Smooth muscle cell (in vitro differentiated cells): ENCODE measurements around the gene HDAC4. TPM values are rescaled to one million over a fixed set of nuclear protein-coding genes. Genes with fewer than 3 reads are reported as not detected.

ENCODE experiments used
- DNase-seq: peaks from one replicate; lab custom pipeline; 2025; ENCODE audit not compliant: unreplicated experiment; lab: John Stamatoyannopoulos, UW
- H2AFZ ChIP-seq: fragments of 200-600 bp; sonication (generic); 2 replicates; pipeline ENCODE4 v1.6.0; 2016; ENCODE audit warnings: antibody characterized with exemption, low read depth, mild to moderate bottlenecking
- H3F3A ChIP-seq: fragments of 200-600 bp; sonication (generic); 2 replicates; pipeline ENCODE4 v1.6.0; 2017; ENCODE audit warnings: antibody characterized with exemption, low read depth
- H3K27ac ChIP-seq: fragments of 200-600 bp; sonication (generic); 2 replicates; pipeline ENCODE4 v1.5.1; 2016; ENCODE audit warnings: low read depth, mild to moderate bottlenecking
- H3K27me3 ChIP-seq: fragments of 200-600 bp; sonication (generic); 2 replicates; pipeline ENCODE4 v1.6.1; 2016; ENCODE audit warnings: low read depth, mild to moderate bottlenecking
- H3K36me3 ChIP-seq: fragments of 200-600 bp; sonication (generic); 2 replicates; pipeline ENCODE4 v1.5.1; 2016; ENCODE audit warnings: low read depth
- H3K4me1 ChIP-seq: fragments of 200-600 bp; sonication (generic); 2 replicates; pipeline ENCODE4 v1.5.1; 2016; ENCODE audit warnings: low read depth
- H3K4me2 ChIP-seq: fragments of 200-600 bp; sonication (generic); 2 replicates; pipeline ENCODE4 v1.6.0; 2016; ENCODE audit warnings: mild to moderate bottlenecking
- H3K4me3 ChIP-seq: fragments of 200-600 bp; sonication (generic); 2 replicates; pipeline ENCODE4 v1.5.1; 2016; ENCODE audit warnings: mild to moderate bottlenecking
- H3K79me2 ChIP-seq: fragments of 200-600 bp; sonication (generic); 2 replicates; pipeline ENCODE4 v1.6.0; 2016; ENCODE audit warnings: low read depth, mild to moderate bottlenecking
- H3K9ac ChIP-seq: fragments of 200-600 bp; sonication (generic); 2 replicates; pipeline ENCODE4 v1.6.0; 2016; ENCODE audit warnings: low read depth
- H3K9me3 ChIP-seq: fragments of 200-600 bp; sonication (generic); replicated peaks from 2 replicates; pipeline ENCODE4 v1.5.1; 2016; ENCODE audit warnings: low read depth
- H4K20me1 ChIP-seq: fragments of 200-600 bp; sonication (generic); 2 replicates; pipeline ENCODE4 v1.6.0; 2016; ENCODE audit warnings: low read depth
- WGBS: methylation state at CpG from one replicate; pipeline ENCODE4 v1.1.7; 2016; ENCODE audit warnings: low lambda C conversion rate; 5-methylcytosine and 5-hydroxymethylcytosine counted together
- polyA plus RNA-seq: library from polyadenylated mRNA; unstranded; fragments of >200 nt; fragmentation: Nextera tagmentation; extraction: Ambion mirVana; gene quantifications from 2 replicates; pipeline ENCODE4 v1.2.1, GENCODE V29; 2016
- total RNA-seq: library from RNA; depleted of rRNA; stranded (reverse); fragments of >200 nt; gene quantifications from 2 replicates; pipeline ENCODE4 v1.2.3, GENCODE V29; 2014
- TF ChIP-seq, protein P1 (sequence below): fragments of 200-600 bp; sonication (generic); IDR thresholded peaks from 2 replicates; pipeline ENCODE4 v1.5.1; 2017; ENCODE audit warnings: borderline replicate concordance, mild to moderate bottlenecking, antibody characterized with exemption; ENCODE audit not compliant: insufficient read depth, poor library complexity, severe bottlenecking

HDAC4 gene
- total and polyA plus RNA-seq, 2 experiments from 2014 or later, result 6.2 to 35.7 TPM

DNA sequence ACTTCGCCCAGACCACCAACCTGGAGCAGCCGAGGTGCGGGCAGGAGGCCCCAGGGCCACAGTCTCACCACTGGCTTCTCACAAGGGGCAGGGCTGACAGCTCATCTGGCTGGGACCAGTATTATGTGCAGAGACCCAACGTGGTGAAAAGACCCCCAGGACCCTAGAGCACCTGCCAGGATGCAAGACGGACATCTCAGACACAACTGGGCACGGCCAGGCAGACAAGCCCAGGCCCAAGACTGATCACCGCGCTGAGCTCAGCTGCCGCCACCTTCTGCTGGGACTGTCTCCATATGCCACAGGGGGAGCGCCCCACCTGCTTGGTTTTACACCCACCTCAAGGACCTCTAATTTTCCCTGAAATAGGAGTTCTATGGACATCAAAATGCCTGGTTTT is 23.2 kb downstream of the HDAC4 start:
- Histone ChIP-seq H3K36me3 (no peaks in the 10 kb centered on the region), H3K4me3 (no peak overlapping the region), H3K9ac (no peak overlapping the region), H3K79me2 (peaks cover 20% of the 10 kb centered on the region), H4K20me1 (peaks cover 90% of the 10 kb centered on the region), H3K27ac (no peak overlapping the region), H3K27me3 (no peaks in the 10 kb centered on the region), H3K4me2 (no peak overlapping the region), H2AFZ (no peak overlapping the region), H3K9me3 (no peaks in the 10 kb centered on the region), H3K4me1 (no peaks in the 10 kb centered on the region), H3F3A (no peaks in the 10 kb centered on the region)
- TF ChIP-seq, protein P1, sequence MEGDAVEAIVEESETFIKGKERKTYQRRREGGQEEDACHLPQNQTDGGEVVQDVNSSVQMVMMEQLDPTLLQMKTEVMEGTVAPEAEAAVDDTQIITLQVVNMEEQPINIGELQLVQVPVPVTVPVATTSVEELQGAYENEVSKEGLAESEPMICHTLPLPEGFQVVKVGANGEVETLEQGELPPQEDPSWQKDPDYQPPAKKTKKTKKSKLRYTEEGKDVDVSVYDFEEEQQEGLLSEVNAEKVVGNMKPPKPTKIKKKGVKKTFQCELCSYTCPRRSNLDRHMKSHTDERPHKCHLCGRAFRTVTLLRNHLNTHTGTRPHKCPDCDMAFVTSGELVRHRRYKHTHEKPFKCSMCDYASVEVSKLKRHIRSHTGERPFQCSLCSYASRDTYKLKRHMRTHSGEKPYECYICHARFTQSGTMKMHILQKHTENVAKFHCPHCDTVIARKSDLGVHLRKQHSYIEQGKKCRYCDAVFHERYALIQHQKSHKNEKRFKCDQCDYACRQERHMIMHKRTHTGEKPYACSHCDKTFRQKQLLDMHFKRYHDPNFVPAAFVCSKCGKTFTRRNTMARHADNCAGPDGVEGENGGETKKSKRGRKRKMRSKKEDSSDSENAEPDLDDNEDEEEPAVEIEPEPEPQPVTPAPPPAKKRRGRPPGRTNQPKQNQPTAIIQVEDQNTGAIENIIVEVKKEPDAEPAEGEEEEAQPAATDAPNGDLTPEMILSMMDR, result no peak
- WGBS, result 99% methylated on average over 9 of the region's 10 CpGs
- DNase-seq, result no peak

DNA sequence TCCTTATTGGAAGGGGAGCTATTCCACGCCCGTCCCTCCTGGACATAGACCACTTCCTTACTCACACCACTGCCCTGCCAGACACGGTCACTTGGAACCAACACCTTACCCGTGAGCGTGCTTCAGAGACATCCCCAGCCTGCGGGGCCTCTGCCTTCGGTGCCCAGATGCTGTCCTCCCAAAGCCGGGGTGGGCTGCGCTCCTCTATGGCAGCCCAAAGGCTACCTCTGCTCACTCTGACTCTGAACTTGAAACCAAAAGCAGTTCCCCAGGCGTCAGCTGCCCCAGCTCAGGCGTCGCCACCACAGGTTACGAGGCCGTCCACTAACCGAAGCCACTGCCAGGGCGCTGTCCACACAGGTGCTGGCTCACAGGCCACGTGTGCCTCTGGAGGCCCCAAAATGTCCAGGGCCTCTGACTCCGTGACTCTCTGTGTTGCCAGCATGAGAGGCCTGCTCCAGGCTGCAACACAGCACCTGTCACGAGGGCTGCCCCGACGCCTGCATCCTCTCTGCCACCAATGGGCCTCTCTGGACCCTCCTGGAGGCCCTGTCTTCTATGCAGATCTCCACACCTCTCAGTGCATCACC is 23.8 kb downstream of the HDAC4 start:
- peaks cover 15% of the 10 kb centered on the region for H3K79me2 ChIP-seq
- H3K9ac ChIP-seq, result no peak overlapping the region
- peaks cover 90% of the 10 kb centered on the region for H4K20me1 ChIP-seq
- no peaks in the 10 kb centered on the region for H3K27me3 ChIP-seq
- H2AFZ ChIP-seq, result no peak overlapping the region
- H3K36me3 ChIP-seq, result no peaks in the 10 kb centered on the region
- no peak for DNase-seq
- WGBS, result 96% methylated on average over 21 of the region's 21 CpGs
- no peaks in the 10 kb centered on the region for H3K9me3 ChIP-seq
- H3F3A ChIP-seq, result no peaks in the 10 kb centered on the region
- no peak overlapping the region for H3K4me3 ChIP-seq
- no peak overlapping the region for H3K27ac ChIP-seq
- H3K4me1 ChIP-seq, result no peaks in the 10 kb centered on the region
- TF ChIP-seq, protein P1, result no peak
- no peak overlapping the region for H3K4me2 ChIP-seq

DNA sequence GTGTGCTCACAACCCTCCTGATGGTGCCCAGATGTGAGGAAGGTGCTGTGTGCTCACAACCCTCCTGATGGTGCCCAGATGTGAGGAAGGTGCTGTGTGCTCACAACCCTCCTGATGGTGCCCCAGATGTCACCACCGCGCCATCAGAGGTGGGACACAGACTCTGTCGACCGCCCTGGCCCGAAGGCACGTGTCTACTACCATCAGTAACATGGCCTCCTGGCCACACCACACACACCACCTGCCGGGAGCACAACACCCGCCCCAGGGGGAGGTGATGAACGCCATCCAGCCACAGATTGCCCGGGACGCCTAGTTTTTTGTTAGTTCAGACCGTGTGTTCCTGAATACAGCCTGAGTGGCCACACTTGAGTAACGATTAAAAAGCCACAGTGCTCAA is 24.5 kb downstream of the HDAC4 start:
- Histone ChIP-seq H3F3A (no peaks in the 10 kb centered on the region), H3K36me3 (no peaks in the 10 kb centered on the region), H3K9me3 (no peaks in the 10 kb centered on the region), H3K4me2 (no peak overlapping the region), H4K20me1 (peaks cover 90% of the 10 kb centered on the region), H3K27ac (no peak overlapping the region), H3K4me3 (no peak overlapping the region), H3K4me1 (no peaks in the 10 kb centered on the region), H3K27me3 (no peaks in the 10 kb centered on the region), H3K79me2 (peaks cover 11% of the 10 kb centered on the region), H2AFZ (no peak overlapping the region), H3K9ac (no peak overlapping the region)
- TF ChIP-seq, protein P1, result no peak
- WGBS, result 99% methylated on average over 12 of the region's 13 CpGs
- no peak for DNase-seq

DNA sequence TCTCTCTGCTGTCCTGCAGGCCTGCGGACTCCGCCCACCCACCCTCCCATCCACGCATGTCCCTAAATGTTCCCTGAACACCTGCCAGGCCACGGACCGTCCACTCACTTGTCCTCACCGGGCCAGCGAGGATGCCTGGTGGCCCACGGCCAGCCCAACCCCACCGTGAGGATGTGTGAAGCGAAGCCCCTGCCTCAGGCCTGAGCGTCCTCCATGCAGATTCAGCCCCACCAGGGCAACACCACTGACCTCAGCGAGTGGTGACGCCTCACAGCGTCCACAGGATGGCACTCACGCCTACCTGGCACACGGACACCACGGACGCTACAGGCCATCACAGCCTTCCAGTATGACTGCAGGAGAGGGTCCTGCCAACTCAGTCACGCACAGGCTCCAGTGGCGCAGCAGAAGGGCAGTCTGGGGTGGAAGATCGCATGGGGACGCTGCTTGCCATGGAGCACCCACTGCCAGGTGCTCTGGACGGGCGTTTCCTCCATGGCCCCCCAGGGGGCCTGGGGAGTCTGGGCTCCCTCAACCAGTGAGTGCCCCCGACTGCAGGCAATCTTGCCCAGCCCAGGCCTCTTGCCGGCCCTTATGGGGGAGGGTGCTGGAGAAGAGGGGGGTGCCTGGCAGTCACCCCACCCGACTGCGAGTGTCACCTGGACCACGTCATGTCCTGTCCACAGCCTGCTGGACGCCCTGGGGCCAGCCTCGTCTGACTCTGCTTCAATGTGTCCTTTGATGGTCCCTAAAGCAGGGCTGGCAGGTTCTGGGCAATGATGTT is 25.4 kb downstream of the HDAC4 start:
- TF ChIP-seq, protein P1, result no peak
- no peaks in the 10 kb centered on the region for H3K9me3 ChIP-seq
- no peak overlapping the region for H3K4me2 ChIP-seq
- H3F3A ChIP-seq, result no peaks in the 10 kb centered on the region
- H3K36me3 ChIP-seq, result no peaks in the 10 kb centered on the region
- no peak for DNase-seq
- peaks cover 90% of the 10 kb centered on the region for H4K20me1 ChIP-seq
- 92% methylated on average over 30 of the region's 31 CpGs for WGBS
- H3K27me3 ChIP-seq, result no peaks in the 10 kb centered on the region
- no peak overlapping the region for H3K4me3 ChIP-seq
- no peaks in the 10 kb centered on the region for H3K4me1 ChIP-seq
- no peak overlapping the region for H2AFZ ChIP-seq
- H3K27ac ChIP-seq, result no peak overlapping the region
- H3K79me2 ChIP-seq, result peaks cover 8% of the 10 kb centered on the region
- no peak overlapping the region for H3K9ac ChIP-seq
